Naive thymus-derived CD8-positive, alpha-beta T cell (primary cell): ENCODE data around the gene HCST. TPM values are rescaled to one million over a fixed set of nuclear protein-coding genes. Genes with fewer than 3 reads are reported as not detected.

Experiments used
- ATAC-seq, 2 donors: fragments of 150-1000 bp; cut with Tn5 transposase in 1 of 2; sonication (Bioruptor Pico), chemical (Tn5 transposase) in 1 of 2; 1 replicate in 1 of 2; 2 replicates in 1 of 2; pipeline ENCODE4 v1.10.0; 2021; ENCODE audit warnings: mild to moderate bottlenecking in 2 of 2, moderate library complexity in 2 of 2
- POLR2A ChIA-PET: fragments of 350-600 bp; sonication (Branson Sonifier 250); formaldehyde crosslinking; loops from one replicate; lab custom pipeline; 2021; ENCODE audit warnings: antibody characterized with exemption; lab: Charles Lee
- DNase-seq, 10 donors: peaks; one replicate each; pipeline versions ENCODE4 v3.0.0 to v3.0.0-alpha.2; 2020 to 2022
- H3K27ac Mint-ChIP-seq, 10 donors: one replicate each; pipeline ENCODE4 v1.8.0; 2020 to 2022; ENCODE audit warnings: mild to moderate bottlenecking in 10 of 10, mixed read lengths in 10 of 10, moderate library complexity in 4 of 10, inconsistent platforms in 1 of 10
- H3K27me3 Mint-ChIP-seq, 5 donors: one replicate each; pipeline ENCODE4 v1.8.0; 2021 to 2022; ENCODE audit warnings: mixed read lengths in 5 of 5
- H3K36me3 Mint-ChIP-seq, 3 donors: one replicate each; pipeline ENCODE4 v1.8.0; 2020 to 2022; ENCODE audit warnings: mixed read lengths in 3 of 3, mild to moderate bottlenecking in 2 of 3, inconsistent platforms in 1 of 3
- H3K4me1 Mint-ChIP-seq, 4 donors: one replicate each; pipeline ENCODE4 v1.8.0; 2021 to 2022; ENCODE audit warnings: mixed read lengths in 4 of 4
- H3K4me3 Mint-ChIP-seq, 10 donors: one replicate each; pipeline ENCODE4 v1.8.0; 2020 to 2022; ENCODE audit warnings: mild to moderate bottlenecking in 10 of 10, mixed read lengths in 10 of 10, moderate library complexity in 6 of 10, inconsistent platforms in 1 of 10
- H3K9me3 Mint-ChIP-seq, 9 donors: one replicate each; pipeline ENCODE4 v1.8.0; 2020 to 2022; ENCODE audit warnings: mixed read lengths in 9 of 9, mild to moderate bottlenecking in 3 of 9, inconsistent platforms in 1 of 9, moderate library complexity in 1 of 9
- polyA plus RNA-seq, 3 donors: library from polyadenylated mRNA; unstranded; fragments of 300-500 nt; fragmentation: Illumina TruSeq; gene quantifications; one replicate each; pipeline ENCODE4 v1.2.3, GENCODE V29; 2021
- total RNA-seq, 8 experiments: library from RNA in 2 of 8; stranded (reverse) in 2 of 8; gene quantifications; one replicate each; pipeline ENCODE4 v1.2.3 and lab custom pipeline; 2021 to 2026

The HCST gene
- total RNA-seq: 10 to 100 TPM; 85.7 to 87.7 TPM
- polyA plus RNA-seq: 1,000 to 10,000 TPM; 1,254 to 1,751 (median 1,469) TPM
- total RNA-seq (lab: John Stamatoyannopoulos, UW): 10.1 to 65.1 (median 26.2) reads per million in 6 experiments

DNA sequence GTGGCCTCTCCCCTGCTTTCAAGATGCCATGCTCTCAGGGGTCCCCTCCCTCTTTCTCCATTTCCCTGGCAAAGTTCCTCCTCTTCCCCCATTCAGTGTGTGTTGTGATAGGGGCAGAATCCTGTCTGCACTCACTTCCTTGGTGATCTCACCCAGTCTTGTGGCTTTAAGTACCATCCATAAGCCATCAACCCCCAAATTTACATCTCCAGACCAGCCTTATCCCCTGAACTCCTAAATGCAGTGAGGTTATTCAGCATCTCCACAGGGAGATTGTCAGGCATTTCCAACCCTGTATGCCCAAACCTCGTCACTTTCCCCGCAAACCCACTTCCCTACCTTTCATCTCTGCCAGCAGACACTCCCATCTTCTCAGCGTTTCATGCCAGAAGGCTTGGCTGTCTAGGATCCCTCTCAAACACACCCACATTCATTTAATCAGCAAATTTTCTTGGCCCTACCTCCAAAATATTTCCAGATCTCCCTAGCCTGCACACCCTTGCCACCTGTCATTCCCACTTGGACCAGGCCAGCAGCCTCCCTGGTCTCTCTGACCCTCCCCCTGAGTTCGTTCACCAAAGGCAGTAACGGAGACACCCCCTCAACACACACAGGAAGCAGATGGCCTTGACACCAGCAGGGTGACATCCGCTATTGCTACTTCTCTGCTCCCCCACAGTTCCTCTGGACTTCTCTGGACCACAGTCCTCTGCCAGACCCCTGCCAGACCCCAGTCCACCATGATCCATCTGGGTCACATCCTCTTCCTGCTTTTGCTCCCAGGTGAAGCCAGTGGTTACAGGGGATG lies at the start of gene HCST:
Gene HCST (plus strand): TSS at position 676 of the 808 bp plus-strand sequence. CDS start 65 bp downstream, at position 741.
- ATAC-seq (peak; percentile 26 to 36), DNase-seq (peak in 9 of 10 donors; percentile 30 to 78 (median 70))
- peaks cover 31 to 78% (median 56%) of the 10 kb centered on the region in 4 donors for H3K4me1 Mint-ChIP-seq
- H3K4me3 Mint-ChIP-seq: peak within 1 kb of the TSS; percentile 90 to 100 (median 99)
- H3K36me3 Mint-ChIP-seq: peaks cover 5 to 8% (median 5%) of the 10 kb centered on the region in 3 donors
- H3K27me3 Mint-ChIP-seq: no peaks in the 10 kb centered on the region
- POLR2A ChIA-PET: interaction anchor here (1.8 to 4.1 kb wide), 5 partner anchors 19 to 51 kb away, joined by 4 to 57 read pairs (median 16); no protein-coding TSS in a partner anchor
- H3K27ac Mint-ChIP-seq: peak within 1 kb of the TSS; percentile 94 to 100 (median 99)
- H3K9me3 Mint-ChIP-seq: no peaks in the 10 kb centered on the region

- H3K27ac Mint-ChIP-seq: peak overlapping the region in 3 of 10 donors; percentile 45 to 72 (median 69)
- POLR2A ChIA-PET: interaction anchor here (0.7 kb wide), 1 partner anchor 16 kb away, joined by 4 read pairs; no protein-coding TSS in a partner anchor
- peaks cover 14 to 69% (median 46%) of the 10 kb centered on the region in 5 donors for H3K27me3 Mint-ChIP-seq
- H3K4me1 Mint-ChIP-seq: peaks cover 8 to 18% (median 13%) of the 10 kb centered on the region in 4 donors
- H3K36me3 Mint-ChIP-seq: no peaks in the 10 kb centered on the region
- DNase-seq (no peak), ATAC-seq (no peak)
- H3K4me3 Mint-ChIP-seq: peak overlapping the region in 1 of 10 donors; percentile 15
- H3K9me3 Mint-ChIP-seq: peaks cover 0 to 2% (median 0%) of the 10 kb centered on the region in 9 donors
Observed at GRCh38 chr19:35853038-35853756, 49.1 kb upstream of the HCST start.

GRCh38 chr19:35856546-35857149 lies 45.7 kb upstream of the HCST start, which contains the start of gene KIRREL2:
KIRREL2 (plus strand) TSS chr19:35856911; CDS start chr19:35857120, 209 bp downstream.
- H3K4me1 Mint-ChIP-seq: peaks cover 8 to 26% (median 17%) of the 10 kb centered on the region in 4 donors
- ATAC-seq (peak; percentile 69 to 72), DNase-seq (peak in 4 of 10 donors; percentile 18 to 40 (median 28))
- peaks cover 0 to 3% (median 0%) of the 10 kb centered on the region in 3 donors for H3K36me3 Mint-ChIP-seq
- peaks cover 0 to 2% (median 0%) of the 10 kb centered on the region in 9 donors for H3K9me3 Mint-ChIP-seq
- H3K4me3 Mint-ChIP-seq: peak within 1 kb of the TSS; percentile 71 to 85 (median 80)
- peaks cover 20 to 72% (median 52%) of the 10 kb centered on the region in 5 donors for H3K27me3 Mint-ChIP-seq
- POLR2A ChIA-PET: interaction anchor here (0.6 kb wide), 1 partner anchor 123 kb away, joined by 5 read pairs; no protein-coding TSS in a partner anchor
- peak within 1 kb of the TSS in 1 of 10 donors; percentile 29 for H3K27ac Mint-ChIP-seq

- Mint-ChIP-seq H3K27me3 (peaks cover 19 to 71% (median 49%) of the 10 kb centered on the region in 5 donors), H3K36me3 (peaks cover 0 to 3% (median 0%) of the 10 kb centered on the region in 3 donors), H3K4me1 (peaks cover 5 to 27% (median 13%) of the 10 kb centered on the region in 4 donors), H3K4me3 (peak overlapping the region in 6 of 10 donors; percentile 22 to 55 (median 48)), H3K27ac (peak overlapping the region in 1 of 10 donors; percentile 79), H3K9me3 (peaks cover 0 to 2% (median 0%) of the 10 kb centered on the region in 9 donors)
- POLR2A ChIA-PET: no interaction called here
- ATAC-seq (no peak), DNase-seq (peak in 1 of 10 donors; percentile 52)
Observed at GRCh38 chr19:35858311-35858710, 44.0 kb upstream of the HCST start.

DNA sequence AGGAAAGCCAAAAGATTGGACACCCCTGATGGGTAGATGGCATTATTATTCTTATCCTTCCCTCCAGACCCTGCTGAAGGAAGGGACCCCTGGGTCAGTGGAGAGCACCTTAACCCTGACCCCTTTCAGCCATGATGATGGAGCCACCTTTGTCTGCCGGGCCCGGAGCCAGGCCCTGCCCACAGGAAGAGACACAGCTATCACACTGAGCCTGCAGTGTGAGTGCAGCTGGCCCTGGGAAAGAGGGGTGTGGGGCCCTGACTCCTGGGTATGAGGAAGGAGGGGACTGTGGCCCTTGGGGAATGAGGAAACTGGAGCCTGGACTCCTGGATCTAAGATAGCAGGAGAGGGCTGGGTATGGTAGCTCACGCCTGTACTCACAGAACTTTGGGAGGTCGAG lies 42.9 kb upstream of the HCST start:
- no peak overlapping the region for H3K27ac Mint-ChIP-seq
- H3K9me3 Mint-ChIP-seq: peaks cover 0 to 2% (median 0%) of the 10 kb centered on the region in 9 donors
- H3K27me3 Mint-ChIP-seq: peaks cover 19 to 68% (median 47%) of the 10 kb centered on the region in 5 donors
- peaks cover 5 to 27% (median 13%) of the 10 kb centered on the region in 4 donors for H3K4me1 Mint-ChIP-seq
- ATAC-seq: no peak
- peak in 1 of 10 donors; percentile 27 for DNase-seq
- POLR2A ChIA-PET: no interaction called here
- H3K4me3 Mint-ChIP-seq: no peak overlapping the region
- H3K36me3 Mint-ChIP-seq: peaks cover 0 to 3% (median 0%) of the 10 kb centered on the region in 3 donors

GRCh38 chr19:35860436-35860817 lies 41.9 kb upstream of the HCST start:
- peaks cover 13 to 68% (median 45%) of the 10 kb centered on the region in 5 donors for H3K27me3 Mint-ChIP-seq
- DNase-seq: peak in 1 of 10 donors; percentile 32

GRCh38 chr19:35860818-35861639 lies 41.3 kb upstream of the HCST start:
- POLR2A ChIA-PET: no interaction called here
- ATAC-seq: no peak
- H3K9me3 Mint-ChIP-seq: peaks cover 0 to 2% (median 0%) of the 10 kb centered on the region in 9 donors

More at GRCh38 chr19:35860436-35860817, 41.9 kb upstream of the HCST start:
- Mint-ChIP-seq H3K4me1 (peaks cover 5 to 27% (median 12%) of the 10 kb centered on the region in 4 donors), H3K4me3 (no peak overlapping the region), H3K27ac (no peak overlapping the region), H3K9me3 (peaks cover 0 to 2% (median 0%) of the 10 kb centered on the region in 9 donors), H3K36me3 (peaks cover 0 to 3% (median 0%) of the 10 kb centered on the region in 3 donors)
- POLR2A ChIA-PET: no interaction called here
- ATAC-seq: no peak

DNA sequence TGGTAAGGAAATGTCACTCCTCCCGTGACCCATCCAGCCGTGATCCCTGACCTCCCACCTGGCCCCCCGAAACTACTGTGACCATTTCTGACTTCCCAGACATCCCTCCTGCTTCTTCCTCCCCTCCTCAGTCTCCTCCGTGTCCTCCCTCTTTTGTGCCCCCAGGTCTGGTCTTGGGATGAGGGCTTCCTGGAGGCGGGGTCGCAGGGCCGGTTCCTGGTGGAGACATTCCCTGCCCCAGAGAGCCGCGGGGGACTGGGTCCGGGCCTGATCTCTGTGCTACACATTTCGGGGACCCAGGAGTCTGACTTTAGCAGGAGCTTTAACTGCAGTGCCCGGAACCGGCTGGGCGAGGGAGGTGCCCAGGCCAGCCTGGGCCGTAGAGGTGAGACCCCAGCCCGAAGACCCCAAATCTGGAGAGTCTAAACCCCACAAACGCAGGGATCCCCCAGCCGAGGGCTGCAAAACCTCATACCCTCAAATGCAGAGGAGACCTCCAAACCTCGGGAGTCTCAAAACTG lies 40.6 kb upstream of the HCST start:
- H3K4me1 Mint-ChIP-seq: peaks cover 5 to 23% (median 11%) of the 10 kb centered on the region in 4 donors
- POLR2A ChIA-PET: no interaction called here
- H3K9me3 Mint-ChIP-seq: peaks cover 0 to 2% (median 0%) of the 10 kb centered on the region in 9 donors
- ATAC-seq (no peak), DNase-seq (no peak)
- peak overlapping the region in 1 of 10 donors; percentile 29 for H3K27ac Mint-ChIP-seq
- H3K36me3 Mint-ChIP-seq: peaks cover 0 to 3% (median 0%) of the 10 kb centered on the region in 3 donors
- no peak overlapping the region for H3K4me3 Mint-ChIP-seq
- H3K27me3 Mint-ChIP-seq: peaks cover 12 to 73% (median 51%) of the 10 kb centered on the region in 5 donors

More at GRCh38 chr19:35860818-35861639, 41.3 kb upstream of the HCST start:
- peaks cover 0 to 3% (median 0%) of the 10 kb centered on the region in 3 donors for H3K36me3 Mint-ChIP-seq
- no peak for DNase-seq
- peak overlapping the region in 3 of 10 donors; percentile 6 to 51 (median 45) for H3K4me3 Mint-ChIP-seq
- peaks cover 5 to 27% (median 11%) of the 10 kb centered on the region in 4 donors for H3K4me1 Mint-ChIP-seq
- H3K27ac Mint-ChIP-seq: no peak overlapping the region
- peaks cover 12 to 67% (median 46%) of the 10 kb centered on the region in 5 donors for H3K27me3 Mint-ChIP-seq

DNA sequence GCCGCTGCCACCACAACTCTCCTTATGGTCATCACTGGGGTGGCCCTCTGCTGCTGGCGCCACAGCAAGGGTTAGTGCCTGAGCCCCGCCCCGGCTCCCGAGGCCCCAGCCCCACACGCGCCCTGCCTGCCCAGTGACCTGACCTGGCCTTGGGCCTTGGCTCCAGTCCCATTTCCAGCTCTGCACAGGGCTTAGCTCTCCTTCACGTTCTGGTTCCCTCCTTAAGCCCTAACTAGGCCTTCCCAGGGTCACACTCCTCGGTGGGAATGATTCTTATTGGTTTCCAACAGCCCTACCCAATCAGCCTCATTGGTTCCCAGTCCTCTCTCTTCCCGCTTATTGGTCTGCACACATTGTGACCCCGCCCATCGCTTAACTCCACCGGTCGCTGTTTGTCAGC lies 39.8 kb upstream of the HCST start:
- Mint-ChIP-seq H3K27ac (no peak overlapping the region), H3K4me3 (no peak overlapping the region), H3K27me3 (peaks cover 12 to 80% (median 51%) of the 10 kb centered on the region in 5 donors), H3K36me3 (peaks cover 0 to 3% (median 0%) of the 10 kb centered on the region in 3 donors), H3K4me1 (peaks cover under 1 to 18% (median 7%) of the 10 kb centered on the region in 4 donors), H3K9me3 (no peaks in the 10 kb centered on the region)
- ATAC-seq (no peak), DNase-seq (no peak)
- POLR2A ChIA-PET: no interaction called here

- Mint-ChIP-seq H3K9me3 (no peaks in the 10 kb centered on the region), H3K36me3 (peaks cover 0 to 3% (median 0%) of the 10 kb centered on the region in 3 donors), H3K27me3 (peaks cover 12 to 82% (median 52%) of the 10 kb centered on the region in 5 donors), H3K4me1 (peaks cover 4 to 23% (median 8%) of the 10 kb centered on the region in 4 donors), H3K4me3 (no peak overlapping the region), H3K27ac (no peak overlapping the region)
- POLR2A ChIA-PET: no interaction called here
- no peak for DNase-seq
- no peak for ATAC-seq
Observed at GRCh38 chr19:35863018-35863417, 39.3 kb upstream of the HCST start.
